HepG2 (cell line): ENCODE measurements around the gene PXT1. TPM values are rescaled to one million over a fixed set of nuclear protein-coding genes. Genes with fewer than 3 reads are reported as not detected.

ENCODE experiments used
- CEBPB ChIP-seq: IDR thresholded peaks from 2 replicates; pipeline ENCODE4 v1.6.1; 2011; ENCODE audit warnings: low read depth, low read length, improper control_type of control experiment, borderline replicate concordance
- CEBPG ChIP-seq: IDR thresholded peaks from 2 replicates; pipeline ENCODE4 v1.6.1; 2016
- EEA1 ChIP-seq: sonication (generic); formaldehyde crosslinking; IDR thresholded peaks from 2 replicates; pipeline ENCODE4 v1.5.1; 2020; ENCODE audit warnings: mild to moderate bottlenecking, missing genetic modification reagents, borderline replicate concordance
- HDAC6 ChIP-seq: fragments of 200-600 bp; sonication (generic); IDR thresholded peaks from 2 replicates; pipeline ENCODE4 v1.7.0; 2017; ENCODE audit warnings: mild to moderate bottlenecking, antibody characterized with exemption, low read length, low read depth
- JUND ChIP-seq: sonication (generic); formaldehyde crosslinking; IDR thresholded peaks from 2 replicates; pipeline ENCODE4 v1.8.0; 2022; ENCODE audit warnings: mild to moderate bottlenecking, missing genetic modification reagents
- KAT7 ChIP-seq: IDR thresholded peaks from 2 replicates; pipeline ENCODE4 v1.6.1; 2018; ENCODE audit warnings: borderline replicate concordance, missing compliant biosample characterization
- RBFOX2 ChIP-seq: fragments of 200-400 bp; formaldehyde crosslinking; IDR thresholded peaks from 2 replicates; pipeline ENCODE4 v1.6.1; 2017; ENCODE audit warnings: low read depth, mild to moderate bottlenecking, low read length
- SMAD9 ChIP-seq: sonication (generic); formaldehyde crosslinking; IDR thresholded peaks from 2 replicates; pipeline ENCODE4 v1.5.1; 2020; ENCODE audit warnings: mild to moderate bottlenecking, missing genetic modification reagents
- TCF7 ChIP-seq: sonication (generic); IDR thresholded peaks from 2 replicates; pipeline ENCODE4 v1.6.1; 2016; ENCODE audit warnings: antibody characterized with exemption, low read depth
- TEAD2 ChIP-seq: sonication (generic); formaldehyde crosslinking; IDR thresholded peaks from 2 replicates; pipeline ENCODE4 v1.9.0; 2021; ENCODE audit warnings: missing genetic modification reagents
- XBP1 ChIP-seq: sonication (generic); formaldehyde crosslinking; IDR thresholded peaks from 2 replicates; pipeline ENCODE4 v1.5.0; 2020; ENCODE audit warnings: missing genetic modification reagents
- YY1 ChIP-seq: IDR thresholded peaks from 2 replicates; pipeline ENCODE4 v1.6.1; 2011; ENCODE audit warnings: low read length, low read depth, moderate library complexity, mild to moderate bottlenecking; ENCODE audit not compliant: insufficient read depth, insufficient replicate concordance
- ZBTB38 ChIP-seq: sonication (generic); formaldehyde crosslinking; IDR thresholded peaks from 2 replicates; pipeline ENCODE4 v1.5.1; 2020; ENCODE audit warnings: mild to moderate bottlenecking, missing genetic modification reagents
- ZNF317 ChIP-seq: sonication (generic); formaldehyde crosslinking; IDR thresholded peaks from 2 replicates; pipeline ENCODE4 v1.5.0; 2020; ENCODE audit warnings: mild to moderate bottlenecking, missing genetic modification reagents
- ZNF572 ChIP-seq: sonication (generic); formaldehyde crosslinking; IDR thresholded peaks from 2 replicates; pipeline ENCODE4 v1.5.1; 2020; ENCODE audit warnings: mild to moderate bottlenecking, missing genetic modification reagents
- ZNF709 ChIP-seq: sonication (generic); formaldehyde crosslinking; IDR thresholded peaks from 2 replicates; pipeline ENCODE4 v1.5.0; 2020; ENCODE audit warnings: mild to moderate bottlenecking, missing genetic modification reagents
- ZSCAN31 ChIP-seq: sonication (generic); formaldehyde crosslinking; IDR thresholded peaks from 2 replicates; pipeline ENCODE4 v1.5.0; 2020; ENCODE audit warnings: low read depth, mild to moderate bottlenecking, missing genetic modification reagents
- polyA plus RNA-seq, 8 experiments: library from polyadenylated mRNA; depleted of rRNA in 3 of 8; stranded (reverse) in 7 of 8; unstranded in 1 of 8; fragments of >200 nt; fragmentation: Illumina TruSeq in 4 of 8; extraction: Trizol in 4 of 8; gene quantifications; 2 replicates each; pipeline versions ENCODE4 v1.2.1 to v1.2.3, GENCODE V29; 2011 to 2016; ENCODE audit warnings: low read depth in 4 of 8, missing spikeins in 1 of 8, mixed read lengths in 1 of 8; ENCODE audit not compliant: insufficient read depth in 1 of 8
- total RNA-seq, 5 experiments: library from RNA; depleted of rRNA; stranded (reverse); fragments of >200 nt; fragmentation: Illumina TruSeq; extraction: Trizol; gene quantifications; 2 replicates each; pipeline ENCODE4 v1.2.3, GENCODE V29; 2016; ENCODE audit warnings: low read depth in 1 of 5
- TF ChIP-seq, protein P1 (sequence below): sonication (generic); formaldehyde crosslinking; IDR thresholded peaks from 2 replicates; pipeline ENCODE4 v1.4.0; 2020; ENCODE audit warnings: missing genetic modification reagents, borderline replicate concordance
- TF ChIP-seq, protein P2 (sequence below): sonication (generic); formaldehyde crosslinking; IDR thresholded peaks from 2 replicates; pipeline ENCODE4 v1.4.0; 2020; ENCODE audit warnings: missing genetic modification reagents
- TF ChIP-seq, protein P3 (sequence below): sonication (generic); formaldehyde crosslinking; IDR thresholded peaks from 2 replicates; pipeline ENCODE4 v1.4.0; 2020; ENCODE audit warnings: mild to moderate bottlenecking, missing genetic modification reagents

PXT1 gene
- total and polyA plus RNA-seq, 2 of the 13 experiments (the other 11 are each of a cell fraction or from before 2014, with no cell fraction given) = 0.04 TPM; not detected in 1

DNA sequence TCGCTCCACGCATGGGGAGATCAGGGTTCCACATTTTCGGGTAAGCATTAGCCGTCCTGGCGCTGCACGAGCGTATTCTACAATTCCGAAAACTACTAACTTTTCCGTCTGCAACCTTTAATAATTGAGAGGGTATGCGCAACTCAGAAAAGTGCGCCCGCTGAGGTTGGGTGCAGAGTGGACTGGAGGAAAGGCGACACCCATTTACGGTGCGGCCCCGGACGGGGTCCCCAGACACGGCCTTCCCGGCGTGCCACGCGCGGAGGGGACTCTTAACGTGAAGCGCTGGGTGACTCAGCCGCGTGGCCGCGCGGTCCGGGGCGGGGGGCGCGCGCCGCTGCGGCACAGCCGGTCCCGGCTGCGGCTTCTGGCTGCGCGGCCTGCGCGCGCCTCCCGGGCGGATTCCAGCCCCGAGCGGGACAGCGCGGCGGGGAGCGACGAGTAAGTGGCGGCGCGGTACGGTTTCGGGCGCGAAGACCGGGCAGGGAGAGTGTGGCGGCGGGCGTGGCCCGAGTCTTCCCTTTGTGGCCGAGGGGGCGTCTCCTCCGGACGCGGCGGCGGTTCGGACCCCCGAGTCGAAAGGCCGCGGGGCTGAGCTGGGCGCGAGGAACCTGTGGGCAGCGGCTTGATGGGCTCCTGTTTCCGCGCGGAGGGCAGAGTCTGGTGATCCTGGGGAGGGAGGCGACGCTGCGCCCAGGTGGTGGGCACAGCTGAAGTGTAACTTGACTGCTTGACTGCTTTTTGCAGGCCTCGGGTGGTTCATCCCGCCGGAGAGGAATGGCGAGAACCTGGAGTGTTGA, at the start of gene PXT1, which contains the start of gene KCTD20 (continued):
- TF ChIP-seq, protein P1, sequence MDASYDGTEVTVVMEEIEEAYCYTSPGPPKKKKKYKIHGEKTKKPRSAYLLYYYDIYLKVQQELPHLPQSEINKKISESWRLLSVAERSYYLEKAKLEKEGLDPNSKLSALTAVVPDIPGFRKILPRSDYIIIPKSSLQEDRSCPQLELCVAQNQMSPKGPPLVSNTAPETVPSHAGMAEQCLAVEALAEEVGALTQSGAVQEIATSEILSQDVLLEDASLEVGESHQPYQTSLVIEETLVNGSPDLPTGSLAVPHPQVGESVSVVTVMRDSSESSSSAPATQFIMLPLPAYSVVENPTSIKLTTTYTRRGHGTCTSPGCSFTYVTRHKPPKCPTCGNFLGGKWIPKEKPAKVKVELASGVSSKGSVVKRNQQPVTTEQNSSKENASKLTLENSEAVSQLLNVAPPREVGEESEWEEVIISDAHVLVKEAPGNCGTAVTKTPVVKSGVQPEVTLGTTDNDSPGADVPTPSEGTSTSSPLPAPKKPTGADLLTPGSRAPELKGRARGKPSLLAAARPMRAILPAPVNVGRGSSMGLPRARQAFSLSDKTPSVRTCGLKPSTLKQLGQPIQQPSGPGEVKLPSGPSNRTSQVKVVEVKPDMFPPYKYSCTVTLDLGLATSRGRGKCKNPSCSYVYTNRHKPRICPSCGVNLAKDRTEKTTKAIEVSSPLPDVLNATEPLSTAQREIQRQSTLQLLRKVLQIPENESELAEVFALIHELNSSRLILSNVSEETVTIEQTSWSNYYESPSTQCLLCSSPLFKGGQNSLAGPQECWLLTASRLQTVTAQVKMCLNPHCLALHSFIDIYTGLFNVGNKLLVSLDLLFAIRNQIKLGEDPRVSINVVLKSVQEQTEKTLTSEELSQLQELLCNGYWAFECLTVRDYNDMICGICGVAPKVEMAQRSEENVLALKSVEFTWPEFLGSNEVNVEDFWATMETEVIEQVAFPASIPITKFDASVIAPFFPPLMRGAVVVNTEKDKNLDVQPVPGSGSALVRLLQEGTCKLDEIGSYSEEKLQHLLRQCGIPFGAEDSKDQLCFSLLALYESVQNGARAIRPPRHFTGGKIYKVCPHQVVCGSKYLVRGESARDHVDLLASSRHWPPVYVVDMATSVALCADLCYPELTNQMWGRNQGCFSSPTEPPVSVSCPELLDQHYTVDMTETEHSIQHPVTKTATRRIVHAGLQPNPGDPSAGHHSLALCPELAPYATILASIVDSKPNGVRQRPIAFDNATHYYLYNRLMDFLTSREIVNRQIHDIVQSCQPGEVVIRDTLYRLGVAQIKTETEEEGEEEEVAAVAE (CRISPR knock-in tag) = peak; percentile 82
- TF ChIP-seq ZBTB38 (CRISPR knock-in tag) (peak; percentile 73), SMAD9 (CRISPR knock-in tag) (no peak), EEA1 (CRISPR knock-in tag) (peak; percentile 92), TEAD2 (CRISPR knock-in tag) (0 out of 2 replicates have a peak, but pooled peaks have one; percentile 0), HDAC6 (no peak), JUND (CRISPR knock-in tag) (peak; percentile 97), YY1 (peak; percentile 86), CEBPB (no peak), KAT7 (CRISPR knock-in tag) (peak; percentile 99), ZSCAN31 (CRISPR knock-in tag) (peak; percentile 93), XBP1 (CRISPR knock-in tag) (no peak), TCF7 (no peak), ZNF572 (CRISPR knock-in tag) (peak; percentile 51; the same call in 1 of the 2 replicates), ZNF709 (CRISPR knock-in tag) (no peak; the same call in 1 of the 2 replicates), CEBPG (CRISPR knock-in tag) (no peak), ZNF317 (CRISPR knock-in tag) (peak; percentile 44; the same call in 1 of the 2 replicates), RBFOX2 (peak; percentile 94)
- TF ChIP-seq, protein P2, sequence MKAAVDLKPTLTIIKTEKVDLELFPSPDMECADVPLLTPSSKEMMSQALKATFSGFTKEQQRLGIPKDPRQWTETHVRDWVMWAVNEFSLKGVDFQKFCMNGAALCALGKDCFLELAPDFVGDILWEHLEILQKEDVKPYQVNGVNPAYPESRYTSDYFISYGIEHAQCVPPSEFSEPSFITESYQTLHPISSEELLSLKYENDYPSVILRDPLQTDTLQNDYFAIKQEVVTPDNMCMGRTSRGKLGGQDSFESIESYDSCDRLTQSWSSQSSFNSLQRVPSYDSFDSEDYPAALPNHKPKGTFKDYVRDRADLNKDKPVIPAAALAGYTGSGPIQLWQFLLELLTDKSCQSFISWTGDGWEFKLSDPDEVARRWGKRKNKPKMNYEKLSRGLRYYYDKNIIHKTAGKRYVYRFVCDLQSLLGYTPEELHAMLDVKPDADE (CRISPR knock-in tag) = no peak
- TF ChIP-seq, protein P3, sequence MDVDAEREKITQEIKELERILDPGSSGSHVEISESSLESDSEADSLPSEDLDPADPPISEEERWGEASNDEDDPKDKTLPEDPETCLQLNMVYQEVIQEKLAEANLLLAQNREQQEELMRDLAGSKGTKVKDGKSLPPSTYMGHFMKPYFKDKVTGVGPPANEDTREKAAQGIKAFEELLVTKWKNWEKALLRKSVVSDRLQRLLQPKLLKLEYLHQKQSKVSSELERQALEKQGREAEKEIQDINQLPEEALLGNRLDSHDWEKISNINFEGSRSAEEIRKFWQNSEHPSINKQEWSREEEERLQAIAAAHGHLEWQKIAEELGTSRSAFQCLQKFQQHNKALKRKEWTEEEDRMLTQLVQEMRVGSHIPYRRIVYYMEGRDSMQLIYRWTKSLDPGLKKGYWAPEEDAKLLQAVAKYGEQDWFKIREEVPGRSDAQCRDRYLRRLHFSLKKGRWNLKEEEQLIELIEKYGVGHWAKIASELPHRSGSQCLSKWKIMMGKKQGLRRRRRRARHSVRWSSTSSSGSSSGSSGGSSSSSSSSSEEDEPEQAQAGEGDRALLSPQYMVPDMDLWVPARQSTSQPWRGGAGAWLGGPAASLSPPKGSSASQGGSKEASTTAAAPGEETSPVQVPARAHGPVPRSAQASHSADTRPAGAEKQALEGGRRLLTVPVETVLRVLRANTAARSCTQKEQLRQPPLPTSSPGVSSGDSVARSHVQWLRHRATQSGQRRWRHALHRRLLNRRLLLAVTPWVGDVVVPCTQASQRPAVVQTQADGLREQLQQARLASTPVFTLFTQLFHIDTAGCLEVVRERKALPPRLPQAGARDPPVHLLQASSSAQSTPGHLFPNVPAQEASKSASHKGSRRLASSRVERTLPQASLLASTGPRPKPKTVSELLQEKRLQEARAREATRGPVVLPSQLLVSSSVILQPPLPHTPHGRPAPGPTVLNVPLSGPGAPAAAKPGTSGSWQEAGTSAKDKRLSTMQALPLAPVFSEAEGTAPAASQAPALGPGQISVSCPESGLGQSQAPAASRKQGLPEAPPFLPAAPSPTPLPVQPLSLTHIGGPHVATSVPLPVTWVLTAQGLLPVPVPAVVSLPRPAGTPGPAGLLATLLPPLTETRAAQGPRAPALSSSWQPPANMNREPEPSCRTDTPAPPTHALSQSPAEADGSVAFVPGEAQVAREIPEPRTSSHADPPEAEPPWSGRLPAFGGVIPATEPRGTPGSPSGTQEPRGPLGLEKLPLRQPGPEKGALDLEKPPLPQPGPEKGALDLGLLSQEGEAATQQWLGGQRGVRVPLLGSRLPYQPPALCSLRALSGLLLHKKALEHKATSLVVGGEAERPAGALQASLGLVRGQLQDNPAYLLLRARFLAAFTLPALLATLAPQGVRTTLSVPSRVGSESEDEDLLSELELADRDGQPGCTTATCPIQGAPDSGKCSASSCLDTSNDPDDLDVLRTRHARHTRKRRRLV (CRISPR knock-in tag) = 0 out of 2 replicates have a peak, but pooled peaks have one; percentile 41
